ENCODE measurements around the gene DAPK2.

GRCh38 chr15:64009241-64009640 is 37.0 kb downstream of the DAPK2 start:
- TF ChIP-seq CTCF (conservative IDR thresholded peaks at IDR 0.05; ENCODE audit: low read depth, low read length) (no peak), EZH2phosphoT487 (IDR thresholded peaks at IDR 0.05; ENCODE audit: borderline replicate concordance, low read length) (no peak), EZH2 (IDR thresholded peaks at IDR 0.05; ENCODE audit: low read length, unreplicated experiment) (no peak)
